Loucy (cell line): ENCODE data around the gene APBB2.

Source experiments
- H2AFZ ChIP-seq: fragments of 200-600 bp; sonication (generic); 2 replicates; pipeline ENCODE4 v1.6.0; 2016; ENCODE audit warnings: antibody characterized with exemption, mild to moderate bottlenecking, low read length, moderate library complexity
- H3F3A ChIP-seq: fragments of 200-600 bp; 2 replicates; pipeline ENCODE4 v1.6.0; 2016; ENCODE audit warnings: antibody characterized with exemption, low read depth, mild to moderate bottlenecking
- H3K27me3 ChIP-seq: fragments of 200-600 bp; sonication (generic); 2 replicates; pipeline ENCODE4 v1.6.1; 2014; ENCODE audit warnings: low read length, mild to moderate bottlenecking; ENCODE audit not compliant: insufficient read depth, poor library complexity, severe bottlenecking
- H3K36me3 ChIP-seq: fragments of 200-600 bp; sonication (generic); 2 replicates; pipeline ENCODE4 v1.6.1; 2016; ENCODE audit warnings: low read length; ENCODE audit not compliant: insufficient read depth
- H3K4me1 ChIP-seq: fragments of 200-600 bp; sonication (generic); 2 replicates; pipeline ENCODE4 v1.5.1; 2014; ENCODE audit warnings: low read length, mild to moderate bottlenecking; ENCODE audit not compliant: insufficient read depth, poor library complexity, severe bottlenecking
- H3K4me2 ChIP-seq: fragments of 200-600 bp; sonication (generic); 2 replicates; pipeline ENCODE4 v1.6.0; 2014; ENCODE audit warnings: antibody characterized with exemption, low read length, low read depth, mild to moderate bottlenecking; ENCODE audit not compliant: poor library complexity, severe bottlenecking
- H3K4me3 ChIP-seq: fragments of 200-600 bp; sonication (generic); 2 replicates; pipeline ENCODE4 v1.5.1; 2014; ENCODE audit warnings: low read length, mild to moderate bottlenecking, mixed read lengths; ENCODE audit not compliant: poor library complexity, severe bottlenecking
- H3K79me2 ChIP-seq: fragments of 200-600 bp; sonication (generic); 2 replicates; pipeline ENCODE4 v1.6.1; 2014; ENCODE audit warnings: low read length; ENCODE audit not compliant: insufficient read depth
- H3K9ac ChIP-seq: fragments of 200-600 bp; sonication (generic); 2 replicates; pipeline ENCODE4 v1.6.0; 2014; ENCODE audit warnings: mild to moderate bottlenecking, low read depth, low read length, moderate library complexity; ENCODE audit not compliant: poor library complexity, severe bottlenecking
- H3K9me2 ChIP-seq: fragments of 200-600 bp; sonication (generic); replicated peaks from 2 replicates; pipeline ENCODE4 v1.6.1; 2016; ENCODE audit warnings: low read depth, low read length, mixed read lengths
- H3K9me3 ChIP-seq: fragments of 200-600 bp; sonication (generic); 2 replicates; pipeline ENCODE4 v1.6.1; 2014; ENCODE audit warnings: mild to moderate bottlenecking, antibody characterized with exemption, low read length, low read depth; ENCODE audit not compliant: insufficient read depth
- H4K20me1 ChIP-seq: fragments of 200-600 bp; sonication (generic); 2 replicates; pipeline ENCODE4 v1.6.0; 2014; ENCODE audit warnings: antibody characterized with exemption, low read length, mild to moderate bottlenecking; ENCODE audit not compliant: insufficient read depth, poor library complexity, severe bottlenecking
- CTCF ChIP-seq: fragments of 200-600 bp; sonication (generic); conservative IDR thresholded peaks from 2 replicates; pipeline ENCODE4 v1.5.1; 2014; ENCODE audit warnings: mild to moderate bottlenecking, antibody characterized with exemption, low read length
- EZH2phosphoT487 ChIP-seq: fragments of 200-600 bp; IDR thresholded peaks from 2 replicates; pipeline ENCODE4 v1.6.1; 2018; ENCODE audit warnings: antibody characterized with exemption, mild to moderate bottlenecking, moderate library complexity, borderline replicate concordance

APBB2 gene

GRCh38 chr4:40856840-40857362 lies 357.4 kb downstream of the APBB2 start:
- no peaks in the 10 kb centered on the region for H4K20me1 ChIP-seq
- H3K36me3 ChIP-seq: no peaks in the 10 kb centered on the region
- no peak for TF ChIP-seq CTCF
- no peak for TF ChIP-seq EZH2phosphoT487
- no peak overlapping the region for H3K9ac ChIP-seq
- no peaks in the 10 kb centered on the region for H3K9me2 ChIP-seq
- H3K9me3 ChIP-seq: no peaks in the 10 kb centered on the region
- no peak overlapping the region for H3K4me2 ChIP-seq
- H3K27me3 ChIP-seq: no peaks in the 10 kb centered on the region
- H3K4me3 ChIP-seq: no peak overlapping the region
- no peaks in the 10 kb centered on the region for H3K4me1 ChIP-seq
- H3F3A ChIP-seq: no peaks in the 10 kb centered on the region
- H3K79me2 ChIP-seq: no peaks in the 10 kb centered on the region
- H2AFZ ChIP-seq: no peak overlapping the region

DNA sequence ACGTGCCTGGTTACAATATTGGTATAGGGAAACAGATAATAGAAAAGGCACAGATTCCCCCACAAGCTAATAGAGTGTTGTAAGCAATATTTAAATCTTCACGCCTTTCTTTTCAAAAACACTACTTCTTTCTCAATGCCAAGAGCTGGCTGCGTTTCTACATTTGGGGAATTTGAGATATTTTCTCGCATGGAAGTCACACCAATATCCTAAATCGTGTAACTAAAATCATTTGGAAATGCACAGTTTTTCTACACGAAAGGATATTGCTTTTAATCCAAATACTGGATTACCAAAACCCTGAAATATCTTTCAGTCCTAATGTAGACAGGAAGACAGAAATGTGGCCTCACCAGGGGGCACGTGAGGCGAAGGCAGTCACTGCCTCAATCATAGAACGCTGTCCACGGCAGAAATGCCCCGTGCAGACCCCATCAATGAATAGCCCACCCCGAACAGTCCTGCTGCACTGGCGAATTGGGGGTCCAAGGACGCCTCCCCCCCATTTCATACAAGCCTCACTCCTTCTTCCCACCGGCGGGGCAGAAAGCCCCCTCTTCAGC lies 358.0 kb downstream of the APBB2 start:
- Histone ChIP-seq H3K9me2 (no peaks in the 10 kb centered on the region), H3K4me1 (no peaks in the 10 kb centered on the region), H4K20me1 (no peaks in the 10 kb centered on the region), H2AFZ (no peak overlapping the region), H3F3A (no peaks in the 10 kb centered on the region), H3K9ac (no peak overlapping the region), H3K79me2 (no peaks in the 10 kb centered on the region), H3K27me3 (no peaks in the 10 kb centered on the region), H3K9me3 (no peaks in the 10 kb centered on the region), H3K4me2 (no peak overlapping the region), H3K36me3 (no peaks in the 10 kb centered on the region), H3K4me3 (no peak overlapping the region)
- TF ChIP-seq CTCF: no peak
- no peak for TF ChIP-seq EZH2phosphoT487

- Histone ChIP-seq H2AFZ (no peak overlapping the region), H3K4me3 (no peak overlapping the region), H3F3A (no peaks in the 10 kb centered on the region), H3K9ac (no peak overlapping the region), H3K27me3 (no peaks in the 10 kb centered on the region), H3K36me3 (no peaks in the 10 kb centered on the region), H4K20me1 (no peaks in the 10 kb centered on the region), H3K9me2 (no peaks in the 10 kb centered on the region), H3K9me3 (no peaks in the 10 kb centered on the region), H3K4me2 (no peak overlapping the region), H3K79me2 (no peaks in the 10 kb centered on the region), H3K4me1 (no peaks in the 10 kb centered on the region)
- TF ChIP-seq CTCF: no peak
- no peak for TF ChIP-seq EZH2phosphoT487
Observed at GRCh38 chr4:40850496-40850895, 363.8 kb downstream of the APBB2 start.
